HG03575 (cell line): ENCODE results near the gene CNOT6.
"Not testable (repeated sequence)": the region's sequence is repeated elsewhere in the genome, so short reads cannot be mapped to it uniquely, and the experiment has no call there.

Experiments
- ATAC-seq: cut with Tn5 transposase; IDR thresholded peaks from one replicate; pipeline ENCODE4 v1.9.1; 2021; ENCODE audit not compliant: unreplicated experiment, insufficient number of reproducible peaks, low FRiP score; ENCODE audit errors: extremely low read depth

Gene CNOT6

GRCh38 chr5:180499684-180500083, 5.5 kb downstream of the CNOT6 start:
- ATAC-seq: no peak

- not testable (repeated sequence) for ATAC-seq
Measured at GRCh38 chr5:180500300-180500699, 6.1 kb downstream of the CNOT6 start.

- no peak for ATAC-seq
Measured at GRCh38 chr5:180507661-180508060, 13.5 kb downstream of the CNOT6 start.

GRCh38 chr5:180515294-180515693, 21.1 kb downstream of the CNOT6 start:
- no peak for ATAC-seq

- not testable (repeated sequence) for ATAC-seq
Measured at GRCh38 chr5:180515974-180516373, 21.8 kb downstream of the CNOT6 start.

- no peak for ATAC-seq
Measured at GRCh38 chr5:180516440-180516839, 22.3 kb downstream of the CNOT6 start.

GRCh38 chr5:180519098-180519497, 24.9 kb downstream of the CNOT6 start:
- no peak for ATAC-seq

- ATAC-seq: no peak
Measured at GRCh38 chr5:180521101-180521500, 26.9 kb downstream of the CNOT6 start.

GRCh38 chr5:180521591-180521990, 27.4 kb downstream of the CNOT6 start:
- ATAC-seq: no peak

- no peak for ATAC-seq
Measured at GRCh38 chr5:180522330-180522729, 28.2 kb downstream of the CNOT6 start.

GRCh38 chr5:180523629-180524466, 29.7 kb downstream of the CNOT6 start:
- ATAC-seq: no peak

GRCh38 chr5:180525399-180525798, 31.2 kb downstream of the CNOT6 start:
- no peak for ATAC-seq

- ATAC-seq: no peak
Measured at GRCh38 chr5:180526269-180526668, 32.1 kb downstream of the CNOT6 start.

GRCh38 chr5:180527659-180528058, 33.5 kb downstream of the CNOT6 start:
- ATAC-seq: no peak

- not testable (repeated sequence) for ATAC-seq
Measured at GRCh38 chr5:180531036-180531585, 36.9 kb downstream of the CNOT6 start.

GRCh38 chr5:180532268-180532667, 38.1 kb downstream of the CNOT6 start:
- no peak for ATAC-seq

- ATAC-seq: no peak
Measured at GRCh38 chr5:180533845-180534244, 39.7 kb downstream of the CNOT6 start.

GRCh38 chr5:180535573-180535972, 41.4 kb downstream of the CNOT6 start:
- ATAC-seq: no peak

GRCh38 chr5:180540050-180540694, 46.0 kb downstream of the CNOT6 start:
- peak; percentile 87 for ATAC-seq

- no peak for ATAC-seq
Measured at GRCh38 chr5:180541710-180542109, 47.5 kb downstream of the CNOT6 start.
